HepG2 (cell line): ENCODE data around the gene CAMK1. TPM values are rescaled to one million over a fixed set of nuclear protein-coding genes. Genes with fewer than 3 reads are reported as not detected.

Source experiments
- ATM ChIP-seq: fragments of 450-650 bp; IDR thresholded peaks from 2 replicates; pipeline ENCODE4 v1.7.1; 2017; ENCODE audit warnings: mild to moderate bottlenecking, borderline replicate concordance
- DPF2 ChIP-seq: sonication (generic); formaldehyde crosslinking; IDR thresholded peaks from 2 replicates; pipeline ENCODE4 v1.4.0; 2020; ENCODE audit warnings: mild to moderate bottlenecking, low read depth, missing genetic modification reagents, borderline replicate concordance
- EZH2 ChIP-seq: conservative IDR thresholded peaks from 2 replicates; pipeline ENCODE4 v1.6.1; 2012; ENCODE audit warnings: mild to moderate bottlenecking, low read depth, low read length, moderate library complexity
- HNF4A ChIP-seq: sonication (generic); formaldehyde crosslinking; IDR thresholded peaks from 2 replicates; pipeline ENCODE4 v1.4.0; 2020; ENCODE audit warnings: missing genetic modification reagents
- ZBTB3 ChIP-seq: sonication (generic); formaldehyde crosslinking; IDR thresholded peaks from 2 replicates; pipeline ENCODE4 v1.4.0; 2020; ENCODE audit warnings: low read depth, mild to moderate bottlenecking, moderate library complexity, missing genetic modification reagents, borderline replicate concordance
- ZFP36L2 ChIP-seq: sonication (generic); formaldehyde crosslinking; IDR thresholded peaks from 2 replicates; pipeline ENCODE4 v1.4.0; 2020; ENCODE audit warnings: missing genetic modification reagents
- ZFP82 ChIP-seq: sonication (generic); formaldehyde crosslinking; IDR thresholded peaks from 2 replicates; pipeline ENCODE4 v1.5.1; 2020; ENCODE audit warnings: mild to moderate bottlenecking, missing genetic modification reagents, borderline replicate concordance
- ZNF282 ChIP-seq: fragments of 450-650 bp; IDR thresholded peaks from 2 replicates; pipeline ENCODE4 v1.6.1; 2018; ENCODE audit not compliant: partially characterized antibody
- ZNF550 ChIP-seq: sonication (generic); formaldehyde crosslinking; IDR thresholded peaks from 2 replicates; pipeline ENCODE4 v1.4.0; 2020; ENCODE audit warnings: mild to moderate bottlenecking, missing genetic modification reagents, borderline replicate concordance
- ZNF629 ChIP-seq: sonication (generic); formaldehyde crosslinking; conservative IDR thresholded peaks from 2 replicates; pipeline ENCODE4 v1.5.0; 2020; ENCODE audit warnings: missing genetic modification reagents
- ZNF792 ChIP-seq: IDR thresholded peaks from 2 replicates; pipeline ENCODE4 v1.6.1; 2016
- ZNF841 ChIP-seq: sonication (generic); formaldehyde crosslinking; IDR thresholded peaks from 2 replicates; pipeline ENCODE4 v1.8.1; 2023; ENCODE audit warnings: missing genetic modification reagents, borderline replicate concordance
- ZNF878 ChIP-seq: sonication (generic); formaldehyde crosslinking; IDR thresholded peaks from 2 replicates; pipeline ENCODE4 v1.8.1; 2023; ENCODE audit warnings: mild to moderate bottlenecking, missing genetic modification reagents, moderate library complexity
- polyA plus RNA-seq, 8 experiments: library from polyadenylated mRNA; depleted of rRNA in 3 of 8; stranded (reverse) in 7 of 8; unstranded in 1 of 8; fragments of >200 nt; fragmentation: Illumina TruSeq in 4 of 8; extraction: Trizol in 4 of 8; gene quantifications; 2 replicates each; pipeline versions ENCODE4 v1.2.1 to v1.2.3, GENCODE V29; 2011 to 2016; ENCODE audit warnings: low read depth in 4 of 8, missing spikeins in 1 of 8, mixed read lengths in 1 of 8; ENCODE audit not compliant: insufficient read depth in 1 of 8
- total RNA-seq, 5 experiments: library from RNA; depleted of rRNA; stranded (reverse); fragments of >200 nt; fragmentation: Illumina TruSeq; extraction: Trizol; gene quantifications; 2 replicates each; pipeline ENCODE4 v1.2.3, GENCODE V29; 2016; ENCODE audit warnings: low read depth in 1 of 5
- TF ChIP-seq, protein P1 (sequence below): sonication (generic); formaldehyde crosslinking; IDR thresholded peaks from 2 replicates; pipeline ENCODE4 v1.4.0; 2020; ENCODE audit warnings: missing genetic modification reagents, mild to moderate bottlenecking, borderline replicate concordance
- TF ChIP-seq, protein P2 (sequence below): IDR thresholded peaks from 2 replicates; pipeline ENCODE4 v1.6.1; 2016; ENCODE audit warnings: low read depth, borderline replicate concordance
- TF ChIP-seq, protein P3 (sequence below): sonication (generic); formaldehyde crosslinking; IDR thresholded peaks from 2 replicates; pipeline ENCODE4 v1.5.0; 2020; ENCODE audit warnings: mild to moderate bottlenecking, missing genetic modification reagents, borderline replicate concordance
- TF ChIP-seq, protein P4 (sequence below): sonication (generic); formaldehyde crosslinking; IDR thresholded peaks from 2 replicates; pipeline ENCODE4 v1.5.0; 2020; ENCODE audit warnings: missing genetic modification reagents
- TF ChIP-seq, protein P5 (sequence below): sonication (generic); formaldehyde crosslinking; conservative IDR thresholded peaks from 2 replicates; pipeline ENCODE4 v1.4.0; 2020; ENCODE audit warnings: missing genetic modification reagents

Gene CAMK1
- total and polyA plus RNA-seq, 2 of the 13 experiments (the other 11 are each of a cell fraction or from before 2014, with no cell fraction given) = 26.4 to 53.3 TPM

DNA sequence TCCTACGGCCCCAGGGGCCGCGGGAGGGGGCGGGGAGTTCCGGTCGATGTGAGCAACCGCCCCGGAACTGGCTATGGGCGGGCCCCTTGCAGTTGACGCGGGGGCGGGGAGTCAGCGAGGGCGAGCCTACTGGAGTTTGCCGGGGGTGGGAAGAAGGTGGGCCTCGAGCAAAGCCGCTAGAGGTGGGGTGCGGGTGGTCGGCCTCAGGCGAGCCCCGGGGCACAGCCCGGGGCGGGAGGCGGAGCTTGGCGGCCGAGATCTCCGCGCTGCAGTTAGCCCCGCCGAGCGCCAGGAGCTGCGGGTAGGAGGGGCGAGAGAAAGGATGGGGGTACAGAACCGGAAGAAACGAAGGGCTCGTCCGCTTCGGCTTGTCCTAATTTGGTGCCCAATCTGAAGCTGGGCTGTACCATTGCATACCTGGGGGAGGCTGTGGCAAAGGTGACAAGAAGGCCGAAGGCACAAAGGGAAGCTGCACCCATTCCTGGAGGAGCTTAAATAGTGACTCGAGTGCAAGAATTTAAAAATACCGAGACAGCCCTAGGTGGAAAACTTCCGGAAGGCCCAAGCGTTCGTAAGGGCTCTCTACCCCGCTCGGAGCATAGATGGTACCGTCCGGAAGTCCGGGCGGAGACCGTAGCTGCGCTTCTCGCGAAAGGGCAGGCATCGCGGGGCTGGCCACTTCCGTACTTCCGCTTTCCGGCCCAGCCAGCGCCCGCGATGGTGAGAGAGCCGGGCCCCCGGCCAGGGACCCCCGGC lies 22.8 kb upstream of the CAMK1 start, which contains the start of the genes ARPC4 and TADA3 (continued):
- TF ChIP-seq ZBTB3 = no peak
- TF ChIP-seq, protein P1, sequence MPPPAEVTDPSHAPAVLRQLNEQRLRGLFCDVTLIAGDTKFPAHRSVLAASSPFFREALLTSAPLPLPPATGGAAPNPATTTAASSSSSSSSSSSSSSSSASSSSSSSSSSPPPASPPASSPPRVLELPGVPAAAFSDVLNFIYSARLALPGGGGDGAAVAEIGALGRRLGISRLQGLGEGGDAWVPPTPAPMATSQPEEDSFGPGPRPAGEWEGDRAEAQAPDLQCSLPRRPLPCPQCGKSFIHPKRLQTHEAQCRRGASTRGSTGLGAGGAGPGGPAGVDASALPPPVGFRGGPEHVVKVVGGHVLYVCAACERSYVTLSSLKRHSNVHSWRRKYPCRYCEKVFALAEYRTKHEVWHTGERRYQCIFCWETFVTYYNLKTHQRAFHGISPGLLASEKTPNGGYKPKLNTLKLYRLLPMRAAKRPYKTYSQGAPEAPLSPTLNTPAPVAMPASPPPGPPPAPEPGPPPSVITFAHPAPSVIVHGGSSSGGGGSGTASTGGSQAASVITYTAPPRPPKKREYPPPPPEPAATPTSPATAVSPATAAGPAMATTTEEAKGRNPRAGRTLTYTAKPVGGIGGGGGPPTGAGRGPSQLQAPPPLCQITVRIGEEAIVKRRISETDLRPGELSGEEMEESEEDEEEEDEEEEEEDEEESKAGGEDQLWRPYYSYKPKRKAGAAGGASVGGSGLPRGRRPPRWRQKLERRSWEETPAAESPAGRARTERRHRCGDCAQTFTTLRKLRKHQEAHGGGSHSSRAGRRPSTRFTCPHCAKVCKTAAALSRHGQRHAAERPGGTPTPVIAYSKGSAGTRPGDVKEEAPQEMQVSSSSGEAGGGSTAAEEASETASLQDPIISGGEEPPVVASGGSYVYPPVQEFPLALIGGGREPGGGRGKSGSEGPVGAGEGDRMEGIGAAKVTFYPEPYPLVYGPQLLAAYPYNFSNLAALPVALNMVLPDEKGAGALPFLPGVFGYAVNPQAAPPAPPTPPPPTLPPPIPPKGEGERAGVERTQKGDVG (CRISPR knock-in tag) = no peak
- TF ChIP-seq ZNF629 (CRISPR knock-in tag) = no peak
- no peak for TF ChIP-seq DPF2 (CRISPR knock-in tag)
- no peak for TF ChIP-seq EZH2
- TF ChIP-seq HNF4A (CRISPR knock-in tag) = peak; percentile 15; the same call in 1 of the 2 replicates
- TF ChIP-seq, protein P2, sequence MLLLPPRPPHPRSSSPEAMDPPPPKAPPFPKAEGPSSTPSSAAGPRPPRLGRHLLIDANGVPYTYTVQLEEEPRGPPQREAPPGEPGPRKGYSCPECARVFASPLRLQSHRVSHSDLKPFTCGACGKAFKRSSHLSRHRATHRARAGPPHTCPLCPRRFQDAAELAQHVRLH (CRISPR knock-in tag) = no peak; the same call in 1 of the 2 replicates
- TF ChIP-seq ZNF282 = no peak
- no peak for TF ChIP-seq ZFP82 (CRISPR knock-in tag)
- TF ChIP-seq, protein P3, sequence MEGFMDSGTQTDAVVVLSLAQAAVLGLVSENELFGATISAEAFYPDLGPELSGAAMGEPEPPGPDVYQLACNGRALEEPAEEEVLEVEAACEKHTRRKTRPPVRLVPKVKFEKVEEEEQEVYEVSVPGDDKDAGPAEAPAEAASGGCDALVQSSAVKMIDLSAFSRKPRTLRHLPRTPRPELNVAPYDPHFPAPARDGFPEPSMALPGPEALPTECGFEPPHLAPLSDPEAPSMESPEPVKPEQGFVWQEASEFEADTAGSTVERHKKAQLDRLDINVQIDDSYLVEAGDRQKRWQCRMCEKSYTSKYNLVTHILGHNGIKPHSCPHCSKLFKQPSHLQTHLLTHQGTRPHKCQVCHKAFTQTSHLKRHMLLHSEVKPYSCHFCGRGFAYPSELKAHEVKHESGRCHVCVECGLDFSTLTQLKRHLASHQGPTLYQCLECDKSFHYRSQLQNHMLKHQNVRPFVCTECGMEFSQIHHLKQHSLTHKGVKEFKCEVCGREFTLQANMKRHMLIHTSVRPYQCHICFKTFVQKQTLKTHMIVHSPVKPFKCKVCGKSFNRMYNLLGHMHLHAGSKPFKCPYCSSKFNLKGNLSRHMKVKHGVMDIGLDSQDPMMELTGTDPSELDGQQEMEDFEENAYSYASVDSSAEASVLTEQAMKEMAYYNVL = no peak
- TF ChIP-seq, protein P4, sequence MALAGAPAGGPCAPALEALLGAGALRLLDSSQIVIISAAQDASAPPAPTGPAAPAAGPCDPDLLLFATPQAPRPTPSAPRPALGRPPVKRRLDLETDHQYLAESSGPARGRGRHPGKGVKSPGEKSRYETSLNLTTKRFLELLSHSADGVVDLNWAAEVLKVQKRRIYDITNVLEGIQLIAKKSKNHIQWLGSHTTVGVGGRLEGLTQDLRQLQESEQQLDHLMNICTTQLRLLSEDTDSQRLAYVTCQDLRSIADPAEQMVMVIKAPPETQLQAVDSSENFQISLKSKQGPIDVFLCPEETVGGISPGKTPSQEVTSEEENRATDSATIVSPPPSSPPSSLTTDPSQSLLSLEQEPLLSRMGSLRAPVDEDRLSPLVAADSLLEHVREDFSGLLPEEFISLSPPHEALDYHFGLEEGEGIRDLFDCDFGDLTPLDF (CRISPR knock-in tag) = peak; percentile 17; the same call in 1 of the 2 replicates
- no peak for TF ChIP-seq ZFP36L2 (CRISPR knock-in tag)
- TF ChIP-seq ZNF792 (CRISPR knock-in tag) = no peak
- TF ChIP-seq ZNF878 (CRISPR knock-in tag) = no peak
- TF ChIP-seq ATM = no peak
- no peak for TF ChIP-seq ZNF550 (CRISPR knock-in tag)
- TF ChIP-seq ZNF841 (CRISPR knock-in tag) = no peak
- TF ChIP-seq, protein P5, sequence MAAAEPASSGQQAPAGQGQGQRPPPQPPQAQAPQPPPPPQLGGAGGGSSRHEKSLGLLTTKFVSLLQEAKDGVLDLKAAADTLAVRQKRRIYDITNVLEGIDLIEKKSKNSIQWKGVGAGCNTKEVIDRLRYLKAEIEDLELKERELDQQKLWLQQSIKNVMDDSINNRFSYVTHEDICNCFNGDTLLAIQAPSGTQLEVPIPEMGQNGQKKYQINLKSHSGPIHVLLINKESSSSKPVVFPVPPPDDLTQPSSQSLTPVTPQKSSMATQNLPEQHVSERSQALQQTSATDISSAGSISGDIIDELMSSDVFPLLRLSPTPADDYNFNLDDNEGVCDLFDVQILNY = no peak; the same call in 1 of the 2 replicates
